GM21529 (cell line): Measurements from ENCODE around the gene FARP1.

Experiments used
- ATAC-seq: cut with Tn5 transposase; IDR thresholded peaks from one replicate; pipeline ENCODE4 v1.9.1; 2021; ENCODE audit not compliant: unreplicated experiment

FARP1 gene

GRCh38 chr13:98141091-98141490 lies 1.8 kb upstream of the FARP1 start:
- ATAC-seq = no peak

GRCh38 chr13:98141509-98142379 lies 1.1 kb upstream of the FARP1 start:
- peak; percentile 3 for ATAC-seq

DNA sequence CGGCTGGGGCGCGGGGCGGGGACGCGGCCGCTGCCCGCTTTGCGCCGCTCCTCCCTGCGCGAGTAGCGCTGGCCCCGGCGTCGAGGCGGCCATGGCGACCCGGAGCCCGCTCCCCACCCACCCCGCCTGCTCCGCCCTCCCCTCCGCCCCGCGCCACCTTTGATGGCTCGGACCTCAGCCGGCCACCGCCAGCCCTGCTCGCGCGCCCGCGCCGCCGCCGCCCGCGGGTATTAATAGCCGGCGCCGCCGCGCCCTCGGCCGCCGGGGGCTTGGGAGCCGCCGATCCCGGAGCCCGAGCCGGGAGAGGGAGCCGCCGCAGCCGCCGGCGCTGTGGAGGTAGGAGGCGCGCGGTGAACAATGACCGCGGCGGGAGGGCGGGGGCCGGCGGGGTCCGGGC lies 261 bp downstream of the FARP1 start:
- no peak for ATAC-seq

DNA sequence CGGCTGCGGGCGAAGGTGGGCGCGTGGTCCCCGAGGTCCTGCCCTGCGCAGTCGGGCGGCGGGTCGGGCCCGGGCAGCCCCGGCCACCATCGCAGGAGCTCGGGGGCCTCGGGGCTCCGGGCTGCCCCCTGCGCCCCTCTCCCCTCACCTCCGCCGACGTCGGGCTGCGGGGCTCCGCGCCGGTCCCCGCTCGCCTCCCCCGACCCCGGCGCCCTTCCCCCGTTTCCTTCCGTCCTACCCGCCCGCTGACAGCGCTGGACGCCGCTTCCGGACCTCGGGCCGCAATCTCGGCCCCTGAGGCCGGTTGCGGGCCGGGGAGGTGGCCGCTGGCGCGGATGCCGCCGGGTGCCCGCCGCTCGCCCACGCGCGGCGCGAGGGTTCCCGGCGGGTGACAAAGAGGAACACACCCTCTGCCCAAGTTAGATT lies 720 bp downstream of the FARP1 start:
- ATAC-seq = peak; percentile 12

GRCh38 chr13:98144027-98144741 lies 1.3 kb downstream of the FARP1 start:
- no peak for ATAC-seq

DNA sequence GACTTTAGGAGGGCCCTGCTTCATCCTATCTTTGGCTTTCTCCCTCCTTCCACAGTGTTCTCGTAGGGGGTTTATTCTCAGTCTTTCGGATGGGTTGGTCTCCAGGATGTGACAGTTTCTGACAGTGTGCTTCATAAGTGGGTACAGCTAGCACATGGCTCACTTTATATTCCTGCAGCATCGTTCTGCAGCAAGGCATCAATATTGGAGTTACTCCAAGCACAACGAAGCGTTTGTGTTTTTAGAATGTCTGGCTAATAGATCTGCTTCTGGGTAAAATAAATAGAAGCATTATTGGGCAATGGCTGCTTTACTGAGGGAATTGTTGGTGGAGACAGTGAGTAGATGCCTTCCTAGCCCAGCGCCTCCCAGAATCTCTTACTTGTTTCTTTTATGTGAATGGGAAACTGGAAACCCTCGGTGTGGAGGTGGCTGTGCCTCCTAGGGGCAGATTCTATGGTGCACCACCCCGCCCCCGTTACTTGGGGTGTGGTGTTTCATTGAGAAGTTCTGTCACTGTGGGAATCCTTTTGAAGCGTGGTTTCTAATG lies 2.0 kb downstream of the FARP1 start:
- no peak for ATAC-seq

GRCh38 chr13:98147521-98147920 lies 4.6 kb downstream of the FARP1 start:
- no peak for ATAC-seq

GRCh38 chr13:98150832-98151479 lies 8.1 kb downstream of the FARP1 start:
- no peak for ATAC-seq

GRCh38 chr13:98155475-98156109 lies 12.7 kb downstream of the FARP1 start:
- no peak for ATAC-seq

DNA sequence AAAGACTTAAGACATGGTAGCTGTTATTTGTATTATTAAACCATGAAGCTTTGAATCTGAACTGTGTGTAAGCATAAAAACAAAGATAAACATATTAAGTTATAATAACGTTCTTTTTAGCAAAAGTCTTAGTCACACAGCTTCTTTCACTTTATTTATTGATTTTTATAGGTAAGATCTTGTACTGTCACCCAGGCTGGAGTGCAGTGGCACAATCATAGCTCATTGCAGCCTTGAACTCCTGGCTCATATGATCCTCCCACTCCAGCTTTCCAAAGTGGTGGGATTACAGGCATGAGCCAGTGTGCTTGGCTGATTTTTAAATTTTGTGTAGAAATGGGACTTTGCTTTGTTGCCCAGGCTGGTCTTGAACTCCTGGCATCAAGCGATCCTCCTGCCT lies 13.4 kb downstream of the FARP1 start:
- no peak for ATAC-seq

GRCh38 chr13:98157188-98157587 lies 14.3 kb downstream of the FARP1 start:
- no peak for ATAC-seq

DNA sequence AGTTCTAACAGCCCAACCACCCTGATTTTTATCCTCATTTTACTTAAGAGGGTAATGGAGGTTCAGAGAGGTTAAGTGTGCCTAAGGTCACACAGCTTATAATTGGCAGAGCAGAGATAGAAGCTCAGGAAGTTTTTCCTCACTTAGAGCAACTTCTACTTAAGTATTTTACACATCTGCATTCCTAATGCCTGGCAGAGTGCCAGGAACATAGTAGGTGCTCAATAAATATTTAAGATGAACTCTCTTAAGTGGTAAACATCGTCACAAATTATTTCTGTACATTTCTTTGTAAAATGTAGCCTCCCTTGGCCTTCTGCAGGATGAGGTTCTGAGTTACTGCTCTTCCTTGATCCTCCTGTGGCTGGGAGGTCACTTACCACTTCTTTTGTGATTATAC lies 14.7 kb downstream of the FARP1 start:
- ATAC-seq = no peak

GRCh38 chr13:98158172-98158899 lies 15.4 kb downstream of the FARP1 start:
- no peak for ATAC-seq

DNA sequence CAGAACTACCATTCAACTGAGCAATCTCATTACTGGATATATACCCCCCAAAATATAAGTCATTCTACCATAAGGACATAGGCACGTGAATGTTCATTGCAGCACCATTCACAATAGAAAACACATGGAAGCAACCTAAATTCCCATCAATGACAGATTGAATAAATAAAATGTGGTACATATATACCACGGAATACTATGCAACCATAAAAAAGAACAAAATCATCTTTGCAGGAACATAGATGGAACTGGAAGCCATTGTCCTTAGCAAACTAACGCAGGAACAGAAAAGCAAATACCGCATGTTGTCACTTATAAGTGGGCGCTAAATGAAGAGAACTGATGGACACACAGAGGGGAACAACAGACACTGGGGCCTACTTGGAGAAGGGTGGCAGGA lies 20.0 kb downstream of the FARP1 start:
- no peak for ATAC-seq

GRCh38 chr13:98169331-98169730 lies 26.4 kb downstream of the FARP1 start:
- no peak for ATAC-seq

DNA sequence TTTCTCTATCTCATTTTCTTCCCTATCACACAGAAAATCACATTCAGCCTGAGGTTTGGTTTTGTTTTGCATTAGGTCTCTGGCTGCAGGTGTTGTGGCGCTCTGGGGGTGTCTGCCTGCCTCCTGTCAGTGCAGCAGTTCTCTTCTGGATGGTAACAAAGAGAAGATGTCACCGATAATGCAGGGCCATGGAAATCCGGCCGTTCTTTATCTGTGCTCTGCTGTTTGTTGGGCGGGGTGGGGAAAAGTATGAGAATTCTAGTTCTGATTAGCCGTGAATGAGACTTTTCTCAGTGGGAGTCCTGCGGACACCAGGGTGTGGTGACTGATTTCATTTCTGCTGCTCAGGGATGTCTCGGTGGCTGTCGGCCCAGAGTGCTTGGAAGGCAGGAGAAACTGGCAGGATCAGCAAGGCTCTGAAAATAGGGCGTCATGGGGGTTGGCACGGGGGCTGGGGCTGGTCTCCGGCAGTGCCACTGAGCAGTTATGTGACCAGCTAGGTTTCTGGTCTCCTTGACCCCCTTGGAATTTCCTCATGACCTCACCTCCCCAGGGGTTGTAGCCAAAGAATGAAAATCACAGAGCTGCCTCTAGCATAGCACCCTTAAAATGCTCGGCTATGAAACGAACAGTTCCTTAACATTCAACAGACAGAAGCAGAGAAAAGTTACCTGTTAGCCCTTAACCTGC lies 29.2 kb downstream of the FARP1 start:
- ATAC-seq = no peak

DNA sequence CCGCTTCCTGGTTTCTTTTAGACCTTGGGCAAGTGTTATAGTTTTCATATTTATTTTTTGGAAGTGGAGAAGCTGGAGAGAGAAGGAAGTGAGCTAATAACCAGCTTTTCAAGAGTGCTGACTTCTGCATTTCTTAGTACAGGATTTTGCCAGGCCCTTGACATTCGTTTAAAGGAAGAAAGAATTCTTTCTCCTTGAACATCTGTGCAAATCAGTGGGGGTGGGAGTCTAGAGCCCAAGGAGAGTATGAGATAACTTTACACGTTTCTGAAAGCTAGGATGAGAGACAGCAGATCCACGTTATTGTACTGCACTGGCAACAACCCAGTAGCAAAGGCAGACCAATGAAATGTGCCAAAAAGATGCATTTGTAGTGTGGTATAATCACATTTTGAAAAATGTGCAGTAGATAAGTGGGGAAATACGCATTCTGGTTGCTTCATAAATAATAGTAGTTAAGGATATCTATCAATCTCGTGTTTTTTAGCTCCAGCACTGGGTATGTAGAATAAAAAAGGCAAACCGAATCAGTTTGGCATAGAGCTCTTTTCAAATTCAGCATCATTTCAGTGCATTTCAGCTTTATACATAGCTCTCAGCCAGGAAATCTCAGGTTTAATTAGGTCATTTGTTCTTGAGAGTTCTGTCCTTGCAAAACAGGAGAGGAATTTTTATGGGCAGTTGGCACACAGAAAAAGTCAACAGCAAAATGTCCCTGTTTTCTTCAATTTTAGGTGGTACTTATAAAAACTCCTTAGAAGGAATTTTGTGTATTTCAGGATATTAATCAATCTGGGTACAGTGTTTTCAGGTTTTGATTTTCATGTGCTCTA lies 29.9 kb downstream of the FARP1 start:
- no peak for ATAC-seq

- no peak for ATAC-seq
Observed at GRCh38 chr13:98173431-98174152, 30.7 kb downstream of the FARP1 start.
